ENCODE measurements around the gene ZBTB7C.

The ZBTB7C gene

DNA sequence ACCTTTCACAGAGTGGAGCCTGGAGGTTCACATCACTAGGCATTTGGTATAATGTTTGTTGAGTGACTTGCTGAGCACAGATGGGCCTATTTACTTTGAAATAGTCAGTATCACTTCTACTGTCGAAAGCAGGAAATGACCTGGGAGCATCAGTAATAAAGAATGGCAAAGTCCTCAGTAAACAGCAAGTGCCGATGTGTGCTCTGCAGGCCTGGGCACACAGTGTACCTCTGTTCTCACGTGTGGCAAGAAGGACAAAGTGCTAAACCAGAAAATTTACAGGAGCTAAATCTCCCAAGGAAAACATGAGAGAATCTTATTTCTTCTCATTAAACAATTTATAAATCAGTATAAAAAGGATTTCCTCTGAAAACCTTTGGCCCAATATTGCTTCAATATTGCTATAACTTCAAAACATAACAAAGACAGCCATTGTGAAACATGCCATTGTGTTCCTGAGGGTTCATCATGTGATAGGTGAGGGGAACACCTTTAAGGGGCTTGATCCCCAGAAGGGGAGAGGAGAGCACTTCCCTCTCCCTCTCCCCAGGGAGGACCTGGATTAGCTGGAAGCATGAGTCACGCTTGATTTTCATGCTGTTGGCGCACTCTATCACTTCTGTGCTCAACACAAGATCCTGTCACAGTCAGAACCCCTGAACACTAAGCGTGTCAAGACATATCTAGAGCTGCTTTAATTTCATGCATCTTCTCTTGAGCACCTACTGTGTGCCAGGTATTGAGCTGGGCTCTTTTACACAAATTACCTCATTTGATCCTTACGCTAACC is 347.2 kb downstream of the ZBTB7C start:
- DNase-seq (ENCODE audit: low read depth in 2 of 2) = no peak

DNA sequence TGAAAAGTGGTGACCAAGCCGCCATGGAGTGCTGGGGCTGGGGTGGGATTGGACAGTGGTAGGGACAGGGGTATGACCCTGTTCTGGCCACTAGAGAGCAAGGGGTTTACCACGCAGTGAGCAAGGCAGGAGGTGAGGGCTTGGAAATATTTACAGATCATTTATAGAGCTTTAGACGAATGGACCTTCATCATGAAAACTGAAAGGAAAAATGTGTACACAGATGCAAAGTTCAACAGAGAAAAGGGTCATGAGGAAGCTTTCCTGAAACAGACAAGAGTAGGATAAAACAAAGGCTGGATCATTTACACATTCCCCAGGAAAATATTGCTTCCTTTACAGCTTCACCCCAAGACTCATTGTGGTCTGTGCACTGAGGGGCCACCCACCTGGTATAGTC is 348.2 kb downstream of the ZBTB7C start:
- DNase-seq (ENCODE audit: low read depth in 2 of 2) = no peak

DNA sequence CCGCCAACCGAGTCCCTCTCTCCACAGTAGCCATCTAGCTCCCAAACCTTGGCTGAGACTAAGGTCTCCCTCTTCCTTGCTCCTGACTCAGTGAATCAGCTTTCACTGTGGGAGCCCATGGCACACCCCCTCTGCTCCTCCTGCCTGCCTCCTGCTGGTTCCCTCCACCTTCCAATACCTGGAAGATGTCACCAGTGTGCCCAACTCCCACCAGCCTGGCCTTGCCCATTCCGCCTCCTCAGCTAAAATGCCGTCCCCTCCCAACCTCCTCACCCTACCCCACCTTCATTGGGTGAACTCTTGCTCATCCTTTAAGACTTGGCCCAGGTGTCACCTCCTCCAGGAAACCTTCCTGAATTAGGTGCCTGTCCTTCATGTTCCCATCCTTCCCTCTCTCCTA is 348.8 kb downstream of the ZBTB7C start:
- DNase-seq (ENCODE audit: low read depth in 2 of 2) = no peak

DNA sequence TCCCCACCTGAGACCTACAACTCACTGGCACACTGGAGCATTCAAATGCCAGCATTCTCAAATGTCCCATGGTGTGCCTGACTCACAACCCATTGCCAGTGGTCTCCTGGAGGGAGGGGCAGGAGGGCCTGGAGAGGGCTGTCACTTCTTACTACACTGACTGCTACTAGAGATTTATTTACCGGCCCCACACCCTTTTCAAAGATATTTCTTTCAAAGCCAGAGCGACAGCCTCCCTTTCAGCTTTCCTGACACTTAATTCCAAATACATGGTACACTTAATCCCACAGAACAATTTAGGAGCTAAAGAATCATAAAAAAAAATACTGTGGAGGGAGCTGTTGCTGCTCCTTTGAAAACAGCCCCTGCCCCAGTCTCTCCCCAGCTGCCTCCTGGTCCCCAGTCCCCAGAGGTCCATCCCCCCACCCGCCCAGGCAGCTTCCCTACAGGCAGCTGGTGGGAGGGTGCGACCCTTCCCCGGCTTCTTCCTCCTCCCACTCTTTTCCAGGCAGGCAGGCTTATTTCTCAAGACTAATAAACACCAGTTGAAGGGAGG is 349.6 kb downstream of the ZBTB7C start:
- DNase-seq (ENCODE audit: low read depth in 2 of 2) = no peak

DNA sequence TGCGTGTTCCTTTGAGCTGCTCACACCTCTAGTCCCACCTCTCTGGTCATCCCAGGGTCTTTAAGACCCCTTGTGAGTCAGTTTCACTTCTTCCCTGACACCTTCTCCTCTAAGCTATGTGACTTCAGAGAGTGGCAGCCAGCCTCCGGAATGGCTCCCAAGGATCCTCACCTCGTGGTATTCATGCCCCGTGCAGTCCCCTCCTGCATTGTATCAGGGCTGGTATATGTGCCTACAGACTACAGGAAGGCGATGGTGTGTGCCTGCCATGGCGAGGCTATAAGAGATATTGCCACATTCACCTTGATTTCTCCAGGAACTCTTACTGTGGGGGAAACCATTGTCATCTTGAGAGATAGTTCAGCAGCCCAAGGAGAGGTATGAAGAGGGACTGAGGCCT is 350.7 kb downstream of the ZBTB7C start:
- no peak for DNase-seq (ENCODE audit: low read depth in 2 of 2)

DNA sequence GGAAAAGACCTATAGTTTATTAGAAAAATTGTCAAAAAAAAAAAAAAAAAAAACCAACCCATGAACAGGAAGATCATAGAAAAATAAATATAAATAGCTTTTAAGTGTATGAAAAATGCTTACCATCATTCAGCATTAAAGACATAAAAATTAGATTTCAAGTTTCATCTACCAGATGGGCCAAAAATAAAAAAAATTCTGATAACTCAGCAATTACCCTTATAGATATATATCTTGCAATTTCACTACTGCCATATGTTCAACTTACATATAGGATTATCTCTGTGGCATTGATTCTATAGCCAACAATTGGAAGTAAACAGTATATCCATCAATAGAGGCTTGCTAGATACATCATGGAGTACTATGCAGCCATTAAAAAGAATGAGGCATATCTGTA is 352.2 kb downstream of the ZBTB7C start:
- no peak for DNase-seq (ENCODE audit: low read depth in 2 of 2)

DNA sequence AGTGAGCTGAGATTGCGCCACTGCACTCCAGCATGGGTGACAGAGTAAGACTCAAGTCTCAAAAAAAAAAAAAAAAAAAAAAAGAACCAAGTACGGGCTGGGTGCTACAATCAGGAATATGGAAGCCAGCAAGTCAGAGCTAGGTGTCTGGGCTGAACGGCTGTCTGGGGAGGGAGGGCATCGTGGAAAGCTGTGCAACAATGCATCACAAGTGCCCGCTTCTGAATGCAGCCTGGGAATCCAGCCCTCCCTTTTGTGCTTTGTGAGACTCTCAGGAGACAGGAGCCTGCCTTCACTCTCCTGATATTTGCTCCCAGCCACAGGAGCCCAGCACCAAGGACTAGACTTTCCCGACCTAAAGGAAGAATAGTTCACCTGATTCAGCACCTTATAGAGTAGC is 353.8 kb downstream of the ZBTB7C start:
- no peak for DNase-seq (ENCODE audit: low read depth in 2 of 2)

DNA sequence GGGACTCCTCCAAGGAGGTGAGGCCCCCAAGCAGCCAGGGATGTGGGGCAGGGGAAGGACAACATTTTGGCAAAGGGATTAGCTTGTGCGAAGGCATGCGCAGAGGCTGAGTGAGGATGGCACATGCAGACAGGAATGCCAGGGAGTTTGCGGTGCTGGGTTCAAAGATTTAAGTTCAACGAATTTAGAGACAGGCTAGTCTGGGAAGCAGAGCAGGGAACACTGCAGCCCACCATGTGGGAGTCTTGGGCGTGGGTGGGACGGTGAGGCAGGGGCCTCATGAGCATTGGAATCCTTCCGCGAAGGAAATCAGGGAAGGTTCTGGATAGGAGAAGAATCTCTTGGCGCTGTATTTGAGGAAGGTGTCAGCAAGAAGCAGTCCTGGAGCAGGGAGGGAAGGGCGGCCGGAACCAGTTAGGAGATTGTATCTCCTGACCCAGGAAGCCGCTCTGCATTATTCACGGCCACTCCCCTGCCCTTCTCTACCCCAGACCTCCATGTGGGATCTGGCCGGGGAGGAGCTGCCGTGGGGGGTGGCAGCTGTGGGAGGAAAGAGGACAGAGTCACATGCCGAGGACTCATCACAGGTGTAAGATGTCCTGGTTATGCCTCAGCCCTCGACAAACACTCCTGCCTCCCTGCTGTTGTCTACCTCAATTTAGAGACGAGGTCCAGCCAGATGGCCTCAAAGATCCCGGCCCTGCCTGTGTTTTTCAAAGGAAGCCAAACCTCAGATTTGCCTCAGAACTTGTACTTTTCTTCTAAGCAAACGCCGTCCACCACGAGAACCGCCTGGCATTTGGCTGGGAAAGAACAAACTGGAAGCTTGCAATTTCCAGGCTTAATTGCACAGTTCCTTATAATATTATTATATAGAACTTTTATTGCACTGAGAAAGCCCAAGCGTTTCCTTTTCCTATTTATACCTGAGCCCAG is 355.0 kb downstream of the ZBTB7C start:
- DNase-seq (ENCODE audit: low read depth in 2 of 2) = no peak

DNA sequence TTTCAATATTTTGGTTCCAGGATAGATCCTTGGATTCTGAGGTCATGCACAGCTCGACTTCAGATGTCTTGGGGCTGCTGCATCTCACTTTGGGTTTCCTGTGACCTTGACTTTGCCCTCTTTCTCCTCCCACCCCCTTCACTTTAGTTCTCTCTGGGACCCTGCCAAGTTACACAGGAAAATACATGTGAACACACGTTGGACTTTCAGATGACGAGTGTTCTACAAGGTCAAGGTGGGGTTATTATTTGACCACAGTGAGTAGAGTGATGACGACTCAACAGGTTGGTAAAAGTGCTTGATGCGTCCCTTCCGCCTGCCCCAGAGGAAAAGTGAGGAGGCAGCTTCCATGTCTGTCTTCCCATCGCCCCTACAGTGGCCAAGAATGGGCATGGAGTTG is 356.3 kb downstream of the ZBTB7C start:
- DNase-seq (ENCODE audit: low read depth in 2 of 2) = no peak

DNA sequence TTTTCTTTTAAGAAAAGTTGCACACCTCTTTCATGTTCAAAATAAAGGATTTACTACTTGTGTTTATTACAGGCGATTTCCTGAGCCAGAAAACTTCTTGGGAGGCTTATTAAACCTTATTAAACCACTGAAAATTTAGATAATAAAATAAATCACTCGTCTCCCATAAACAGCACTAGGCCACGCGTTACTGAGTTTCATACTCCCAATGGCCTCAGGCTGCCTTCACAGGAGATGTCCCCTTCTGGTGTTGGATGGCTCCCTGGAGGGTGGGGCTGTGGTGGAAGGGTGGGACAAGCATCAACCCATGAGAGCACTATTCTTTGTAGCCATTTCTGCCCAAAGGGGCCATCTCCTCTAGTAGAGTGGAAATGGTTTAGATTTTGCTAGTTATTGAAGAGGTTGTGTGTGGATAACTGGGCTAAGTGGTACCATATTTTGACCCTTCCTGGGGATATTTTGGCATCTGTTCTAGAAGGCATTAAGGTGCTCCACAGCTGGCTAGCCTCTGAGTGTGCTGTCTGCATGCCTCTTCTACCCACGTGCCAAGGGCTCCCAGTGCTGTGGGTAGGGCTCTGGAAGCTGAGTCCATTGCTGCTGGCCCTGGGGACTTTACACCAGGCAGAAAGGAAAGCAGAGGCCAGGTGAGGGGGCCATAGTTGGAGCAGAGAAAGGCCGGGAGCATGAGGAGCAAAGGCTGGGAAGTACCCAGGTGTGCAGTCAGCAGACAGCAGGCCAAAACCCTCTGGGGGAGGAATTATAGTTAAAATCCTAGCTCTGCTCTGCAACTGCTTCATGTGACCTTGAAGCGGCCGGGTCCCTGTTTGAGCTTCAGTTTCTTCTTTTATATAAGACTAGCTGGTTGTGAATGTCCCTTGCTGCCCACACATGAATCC is 357.0 kb downstream of the ZBTB7C start:
- DNase-seq (ENCODE audit: low read depth in 2 of 2) = no peak

DNA sequence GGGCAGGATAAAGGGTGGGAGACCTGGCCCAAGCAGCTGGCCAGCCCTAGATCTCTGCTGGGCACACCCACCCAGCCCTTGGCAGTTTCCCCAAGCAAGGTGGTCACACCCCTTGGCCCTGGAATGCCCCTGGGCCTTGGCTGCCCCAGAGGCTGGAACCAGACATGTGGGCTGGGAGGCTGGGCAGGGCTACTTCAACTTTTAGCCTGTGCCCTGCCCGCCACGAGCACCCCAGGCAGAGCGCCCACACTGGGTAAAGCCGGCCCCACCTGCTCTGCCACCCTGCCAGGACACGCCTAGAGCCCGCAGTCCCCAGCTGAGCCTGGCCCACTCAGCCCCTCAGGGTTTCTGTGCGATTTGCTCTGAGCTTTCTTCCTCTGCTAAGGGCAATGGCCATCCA is 359.0 kb downstream of the ZBTB7C start:
- no peak for DNase-seq (ENCODE audit: low read depth in 2 of 2)

DNA sequence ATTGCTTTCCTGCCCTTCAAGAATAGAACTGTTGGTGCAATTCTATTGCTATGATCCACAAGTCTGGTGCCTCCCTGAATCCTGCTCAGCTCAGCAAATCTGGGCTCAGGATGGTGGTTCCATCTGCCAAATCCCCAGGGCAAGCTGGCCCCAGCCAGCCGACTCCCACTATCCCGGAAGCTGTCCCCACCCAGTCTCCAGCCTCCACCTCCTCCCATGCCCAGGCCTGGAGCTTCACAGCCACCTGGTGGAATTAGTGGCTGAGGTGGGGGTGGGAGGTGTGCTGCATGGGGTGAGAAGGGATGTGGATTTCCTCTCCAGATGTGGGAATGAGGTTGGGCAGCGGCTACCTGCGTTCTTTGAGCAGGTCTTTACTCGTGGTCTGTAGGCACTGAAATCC is 359.4 kb downstream of the ZBTB7C start:
- no peak for DNase-seq (ENCODE audit: low read depth in 2 of 2)

DNA sequence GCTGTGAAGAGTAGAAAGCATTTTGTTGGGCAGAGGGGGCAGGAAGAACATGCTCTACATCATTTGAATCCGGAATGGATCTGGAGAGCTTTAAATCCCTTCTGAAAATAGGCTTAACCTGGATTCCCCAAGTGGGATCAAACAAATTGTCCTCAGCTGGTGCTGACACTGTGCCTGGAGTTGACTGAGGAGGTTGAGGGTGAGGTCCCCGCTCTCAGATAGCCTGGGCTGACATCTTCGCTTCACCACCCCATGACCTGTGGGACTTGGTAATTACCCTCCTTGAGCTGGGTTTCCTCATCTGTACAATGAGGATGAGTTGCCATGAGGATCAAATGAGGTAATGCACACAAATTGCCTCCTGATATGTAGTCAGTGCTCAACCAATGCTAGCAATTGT is 360.9 kb downstream of the ZBTB7C start:
- DNase-seq (ENCODE audit: low read depth in 2 of 2) = no peak

DNA sequence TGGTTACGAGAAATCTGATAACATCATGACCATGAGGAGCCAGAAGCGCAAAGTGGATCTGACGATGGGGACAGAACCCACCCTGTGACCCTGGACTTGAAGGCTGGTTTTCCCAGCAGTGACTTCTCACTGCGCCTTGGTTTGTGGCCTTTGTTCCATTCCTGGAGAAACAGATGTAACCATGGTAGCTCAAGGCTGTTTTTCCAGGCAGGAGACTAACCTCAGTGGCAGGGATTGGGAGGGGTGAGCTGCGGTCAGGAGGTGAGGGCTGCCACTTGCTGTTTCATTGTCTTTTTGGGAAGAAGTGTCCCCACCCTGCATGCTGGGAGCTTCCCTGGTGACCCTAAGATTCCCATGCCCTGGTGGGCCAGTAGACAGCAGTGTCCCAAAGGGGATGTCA is 362.3 kb downstream of the ZBTB7C start:
- DNase-seq (ENCODE audit: low read depth in 2 of 2) = no peak

DNA sequence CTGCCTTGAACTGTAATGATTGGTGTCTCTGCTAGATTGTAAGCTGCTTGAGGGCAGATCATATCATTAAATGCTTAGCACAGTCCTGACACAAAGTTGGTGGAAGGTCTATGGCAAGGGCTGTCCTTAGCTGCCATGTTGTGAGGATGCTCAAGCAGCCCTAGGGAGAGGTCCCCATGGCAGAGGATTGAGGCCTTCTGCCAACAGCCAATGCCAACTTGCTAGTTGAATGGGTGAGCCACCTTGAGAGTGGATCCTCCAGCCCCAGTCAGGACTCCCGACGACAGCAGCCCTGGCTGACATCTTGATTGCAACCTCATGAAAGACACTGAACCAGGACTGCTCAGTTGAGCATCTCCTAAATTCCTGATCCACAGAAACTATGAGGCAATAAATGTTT is 363.4 kb downstream of the ZBTB7C start:
- no peak for DNase-seq (ENCODE audit: low read depth in 2 of 2)

DNA sequence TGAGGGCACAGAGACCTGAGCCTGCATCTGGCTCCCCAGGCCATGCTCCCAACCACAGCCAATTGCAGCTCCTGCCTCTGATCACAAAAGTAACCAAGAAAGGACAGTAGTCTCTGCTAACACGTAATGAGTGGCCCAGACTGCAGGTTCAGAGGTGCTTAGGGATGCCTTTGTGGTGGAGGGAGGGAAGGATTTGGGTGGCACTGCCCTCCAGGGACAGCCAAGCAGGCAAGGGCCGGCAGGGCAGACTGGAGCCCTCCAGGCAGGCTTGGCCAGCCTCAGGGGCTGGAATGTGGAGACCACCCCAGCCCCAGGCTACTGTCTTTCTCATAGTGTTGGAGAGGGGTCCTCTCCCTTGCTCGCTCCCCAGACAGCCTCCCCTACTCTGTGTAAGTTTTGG is 364.2 kb downstream of the ZBTB7C start:
- DNase-seq (ENCODE audit: low read depth in 2 of 2) = no peak

DNA sequence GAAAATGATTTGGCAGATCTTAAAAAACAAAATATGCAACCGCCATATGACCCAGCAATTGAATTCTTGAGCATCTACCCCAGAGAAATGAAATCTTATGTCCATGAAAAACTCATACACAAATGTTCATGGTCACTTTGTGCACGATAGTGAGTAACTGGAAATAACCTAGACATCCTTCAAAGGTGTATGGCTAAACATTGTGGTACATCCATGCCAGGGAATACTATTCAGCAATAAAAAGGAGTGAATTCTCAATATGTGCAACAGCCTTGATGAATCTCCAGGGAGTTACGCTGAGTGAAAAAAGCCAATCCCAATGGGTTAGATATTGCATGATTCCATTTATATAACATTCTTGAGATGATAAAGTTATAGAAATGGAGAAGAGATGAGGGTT is 366.0 kb downstream of the ZBTB7C start:
- DNase-seq (ENCODE audit: low read depth in 2 of 2) = no peak

DNA sequence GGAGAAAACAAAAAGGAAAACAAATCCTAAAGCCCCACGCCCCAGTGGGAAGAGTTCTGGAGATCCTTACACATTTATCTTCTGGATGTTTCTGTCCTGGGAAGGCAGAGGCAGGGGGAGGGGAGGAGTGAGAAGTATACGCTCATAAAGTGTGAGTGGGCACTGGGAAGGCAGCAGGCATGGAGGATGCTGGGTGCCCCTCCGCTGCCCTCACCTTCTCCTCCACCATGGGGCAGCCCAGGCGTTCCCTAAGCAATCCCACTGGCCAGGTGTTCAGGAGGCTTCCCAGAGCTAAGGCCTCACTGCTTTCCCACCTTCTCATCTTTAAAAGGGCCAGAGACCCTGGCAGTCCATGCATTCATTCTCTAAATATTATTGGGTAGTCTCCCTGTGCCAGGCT is 366.8 kb downstream of the ZBTB7C start:
- no peak for DNase-seq (ENCODE audit: low read depth in 2 of 2)

DNA sequence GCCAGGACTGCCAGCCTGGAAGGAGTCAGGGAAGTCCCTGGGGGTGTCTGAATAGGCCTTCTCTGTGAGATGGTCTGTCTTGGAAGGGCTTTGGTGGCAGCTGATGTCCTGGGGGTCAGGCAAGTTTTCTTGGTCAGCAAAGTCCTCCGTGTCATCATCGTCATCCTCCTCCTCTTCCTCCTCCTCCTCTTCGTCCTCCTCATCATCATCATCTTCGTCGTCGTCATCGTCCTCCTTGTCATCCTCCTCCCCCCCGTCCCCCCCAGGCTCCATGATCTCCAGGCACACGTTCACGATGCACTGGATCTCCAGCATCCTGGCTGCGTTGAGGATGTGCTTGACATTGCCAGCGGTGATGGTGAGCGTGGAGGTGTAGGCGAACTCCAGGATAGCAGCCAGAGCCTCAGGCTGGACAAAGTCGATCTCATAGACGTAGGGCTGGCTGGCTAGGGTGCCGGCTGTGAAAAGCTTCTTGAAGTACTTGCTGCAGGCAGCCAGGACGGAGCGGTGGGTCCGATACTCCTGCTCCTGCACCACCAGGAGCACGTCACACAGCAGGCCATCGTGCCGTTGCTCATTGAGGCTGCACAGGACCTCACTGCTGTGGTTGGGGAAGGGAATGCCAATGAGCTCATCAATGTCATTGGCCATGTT is 368.6 kb downstream of the ZBTB7C start:
- no peak for DNase-seq (ENCODE audit: low read depth in 2 of 2)

DNA sequence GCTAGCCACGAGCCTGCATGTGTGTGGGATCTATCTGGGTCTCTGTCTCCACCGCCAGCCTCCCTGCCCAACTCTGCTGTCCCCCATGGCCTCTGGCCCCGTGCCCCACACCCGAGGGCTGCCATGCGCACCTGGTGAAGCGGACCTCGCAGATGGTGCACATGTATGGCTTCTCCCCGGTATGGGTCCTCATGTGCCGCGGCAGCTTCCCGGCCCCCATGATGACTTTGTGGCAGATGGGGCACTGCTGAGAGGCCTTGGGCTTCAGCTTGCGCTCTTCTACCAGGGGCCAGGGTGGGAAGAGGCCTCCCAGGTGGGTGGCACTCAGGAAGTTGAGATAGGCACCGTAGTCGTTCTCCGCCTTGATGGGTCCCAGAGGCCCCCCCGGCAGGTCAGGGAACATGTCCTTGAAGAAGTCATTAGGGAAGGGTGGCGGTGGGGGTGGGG is 369.4 kb downstream of the ZBTB7C start:
- no peak for DNase-seq (ENCODE audit: low read depth in 2 of 2)

DNA sequence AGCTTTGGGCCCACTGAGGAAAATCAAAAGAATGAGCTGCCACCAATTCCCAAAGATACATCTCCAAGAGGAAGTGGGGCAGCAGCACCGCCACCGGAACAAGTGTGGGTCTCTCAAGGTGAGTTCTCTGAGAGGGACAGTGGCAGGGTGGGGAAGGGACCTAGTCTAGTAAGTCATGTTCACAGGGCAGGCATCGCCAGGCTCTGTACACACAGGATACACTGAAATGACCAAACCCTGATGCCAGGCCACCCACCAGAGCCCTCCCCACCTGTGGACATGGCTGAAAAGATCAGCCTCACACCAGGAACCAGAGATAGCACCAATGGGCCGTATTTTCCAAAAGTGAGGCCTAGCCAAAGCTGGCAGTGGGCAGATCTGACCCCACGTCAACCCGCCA is 370.5 kb downstream of the ZBTB7C start:
- DNase-seq (ENCODE audit: low read depth in 2 of 2) = no peak
